WERI-Rb-1 (cell line): ENCODE results near the gene SMCO4.

Source experiments
- DNase-seq: peaks from one replicate; pipeline ENCODE4 v3.0.0-alpha.2; 2020
- H3K27ac ChIP-seq: fragments of 250-450 bp; sonication (Bioruptor Pico); 2 replicates; pipeline ENCODE4 v1.5.1; 2020; ENCODE audit warnings: mild to moderate bottlenecking, moderate library complexity
- H3K27me3 ChIP-seq: fragments of 250-450 bp; sonication (Bioruptor Pico); 2 replicates; pipeline ENCODE4 v1.5.1; 2021; ENCODE audit warnings: mild to moderate bottlenecking, low read depth, moderate library complexity; ENCODE audit not compliant: insufficient read depth, severe bottlenecking
- H3K36me3 ChIP-seq: fragments of 250-450 bp; sonication (Bioruptor Pico); 2 replicates; pipeline ENCODE4 v1.5.1; 2020; ENCODE audit warnings: mild to moderate bottlenecking, moderate library complexity
- H3K4me3 ChIP-seq: 2 replicates; pipeline ENCODE4 v1.5.1; 2011; ENCODE audit warnings: low read depth, mild to moderate bottlenecking, control low read depth, low read length
- H3K9me3 ChIP-seq: fragments of 250-450 bp; sonication (Bioruptor Pico); 2 replicates; pipeline ENCODE4 v1.5.1; 2021; ENCODE audit warnings: mild to moderate bottlenecking, moderate library complexity; ENCODE audit not compliant: severe bottlenecking
- CTCF ChIP-seq: IDR thresholded peaks from 2 replicates; pipeline ENCODE4 v1.5.1; 2011; ENCODE audit warnings: low read depth, mild to moderate bottlenecking, control low read depth, inconsistent platforms, low read length

The SMCO4 gene

GRCh38 chr11:93549976-93550375, 6.8 kb upstream of the SMCO4 start:
- DNase-seq, result no peak
- no peak overlapping the region for H3K4me3 ChIP-seq
- H3K9me3 ChIP-seq, result no peaks in the 10 kb centered on the region
- no peaks in the 10 kb centered on the region for H3K36me3 ChIP-seq
- H3K27ac ChIP-seq, result no peak overlapping the region
- H3K27me3 ChIP-seq, result no peaks in the 10 kb centered on the region
- TF ChIP-seq CTCF, result no peak

- Histone ChIP-seq H3K9me3 (no peaks in the 10 kb centered on the region), H3K27me3 (no peaks in the 10 kb centered on the region), H3K27ac (no peak overlapping the region), H3K4me3 (no peak overlapping the region), H3K36me3 (no peaks in the 10 kb centered on the region)
- no peak for TF ChIP-seq CTCF
- no peak for DNase-seq
These were observed 5.6 kb upstream of the SMCO4 start for GRCh38 chr11:93548679-93549319.

GRCh38 chr11:93547773-93548172, 4.6 kb upstream of the SMCO4 start:
- no peak for DNase-seq
- H3K27ac ChIP-seq, result no peak overlapping the region
- TF ChIP-seq CTCF, result no peak

GRCh38 chr11:93547028-93547427, 3.8 kb upstream of the SMCO4 start:
- H3K9me3 ChIP-seq, result no peaks in the 10 kb centered on the region
- no peak for TF ChIP-seq CTCF
- no peak overlapping the region for H3K27ac ChIP-seq
- H3K4me3 ChIP-seq, result no peak overlapping the region
- no peak for DNase-seq
- H3K36me3 ChIP-seq, result no peaks in the 10 kb centered on the region
- H3K27me3 ChIP-seq, result no peaks in the 10 kb centered on the region

More at GRCh38 chr11:93547773-93548172, 4.6 kb upstream of the SMCO4 start:
- Histone ChIP-seq H3K27me3 (no peaks in the 10 kb centered on the region), H3K9me3 (no peaks in the 10 kb centered on the region), H3K36me3 (no peaks in the 10 kb centered on the region), H3K4me3 (no peak overlapping the region)

- no peak for DNase-seq
- no peaks in the 10 kb centered on the region for H3K36me3 ChIP-seq
- no peaks in the 10 kb centered on the region for H3K27me3 ChIP-seq
- no peak overlapping the region for H3K27ac ChIP-seq
- no peak overlapping the region for H3K4me3 ChIP-seq
- H3K9me3 ChIP-seq, result no peaks in the 10 kb centered on the region
- TF ChIP-seq CTCF, result no peak
These were observed 2.4 kb upstream of the SMCO4 start for GRCh38 chr11:93545566-93545965.

- no peaks in the 10 kb centered on the region for H3K36me3 ChIP-seq
- H3K27ac ChIP-seq, result peak overlapping the region; percentile 70
- peak; percentile 31 for DNase-seq
- no peaks in the 10 kb centered on the region for H3K27me3 ChIP-seq
- H3K9me3 ChIP-seq, result no peaks in the 10 kb centered on the region
- peak overlapping the region; percentile 77 for H3K4me3 ChIP-seq
- no peak for TF ChIP-seq CTCF
These were observed 371 bp downstream of the SMCO4 start for GRCh38 chr11:93542811-93543229.
